Umbilical cord (tissue), 2 donors: ENCODE data around the gene OR52N2. TPM values are rescaled to one million over a fixed set of nuclear protein-coding genes. Genes with fewer than 3 reads are reported as not detected.

Source experiments
- DNase-seq: peaks from one replicate; pipeline ENCODE4 v3.0.0-alpha.2; 2015; ENCODE audit warnings: low spot score
- total RNA-seq: library from RNA; depleted of rRNA; stranded (reverse); fragments of >200 nt; gene quantifications from one replicate; pipeline ENCODE4 v1.2.3, GENCODE V29; 2014; ENCODE audit warnings: low replicate concordance; ENCODE audit not compliant: insufficient read depth

Gene OR52N2
- not detected for total RNA-seq

GRCh38 chr11:5808500-5809121, at the start of gene OR52N2:
Gene OR52N2, plus strand, starts transcription at chr11:5808924. Its CDS starts 11,412 bp downstream, at chr11:5820336.
- DNase-seq, result peak; percentile 85

- DNase-seq, result no peak
Observed at GRCh38 chr11:5767056-5767455, 41.7 kb upstream of the OR52N2 start.

GRCh38 chr11:5783255-5783654, 25.5 kb upstream of the OR52N2 start, which contains the start of gene OR52N5:
Gene OR52N5, minus strand, starts transcription at chr11:5783355. Its CDS starts 4,721 bp downstream, at chr11:5778634.
- no peak for DNase-seq

GRCh38 chr11:5791165-5791564, 17.6 kb upstream of the OR52N2 start, which contains the start of gene OR52N1:
Gene OR52N1, minus strand, starts transcription at chr11:5791265. Its CDS starts 2,449 bp downstream, at chr11:5788816.
- no peak for DNase-seq

GRCh38 chr11:5796541-5796940, 12.2 kb upstream of the OR52N2 start:
- peak; percentile 91 for DNase-seq

GRCh38 chr11:5803982-5804381, 4.7 kb upstream of the OR52N2 start:
- no peak for DNase-seq

- no peak for DNase-seq
Observed at GRCh38 chr11:5807580-5807979, 1.1 kb upstream of the OR52N2 start.

GRCh38 chr11:5809122-5809519, 397 bp downstream of the OR52N2 start:
- DNase-seq, result no peak

GRCh38 chr11:5809905-5810795, 1.4 kb downstream of the OR52N2 start:
- DNase-seq, result no peak

- DNase-seq, result no peak
Observed at GRCh38 chr11:5815534-5815933, 6.8 kb downstream of the OR52N2 start.

GRCh38 chr11:5818245-5818886, 9.6 kb downstream of the OR52N2 start:
- DNase-seq, result no peak

- DNase-seq, result no peak
Observed at GRCh38 chr11:5831196-5831829, 22.6 kb downstream of the OR52N2 start.

GRCh38 chr11:5833446-5833845, 24.7 kb downstream of the OR52N2 start:
- DNase-seq, result no peak

- no peak for DNase-seq
Observed at GRCh38 chr11:5837695-5838094, 29.0 kb downstream of the OR52N2 start.

GRCh38 chr11:5841797-5842196, 33.1 kb downstream of the OR52N2 start, which contains the start of gene OR52E6:
Gene OR52E6, minus strand, starts transcription at chr11:5841897. Its CDS starts 0 bp downstream, at chr11:5841897.
- DNase-seq, result no peak

GRCh38 chr11:5846701-5847100, 38.0 kb downstream of the OR52N2 start:
- DNase-seq, result no peak

GRCh38 chr11:5847711-5848110, 39.0 kb downstream of the OR52N2 start:
- no peak for DNase-seq

- no peak for DNase-seq
Observed at GRCh38 chr11:5851002-5851401, 42.3 kb downstream of the OR52N2 start.

- no peak for DNase-seq
Observed at GRCh38 chr11:5857590-5857989, 48.9 kb downstream of the OR52N2 start, which contains the start of gene OR52E8. Gene OR52E8, minus strand, starts transcription at chr11:5857690. Its CDS starts 0 bp downstream, at chr11:5857690.

GRCh38 chr11:5865826-5866225, 57.1 kb downstream of the OR52N2 start:
- DNase-seq, result no peak
